Measurements from ENCODE around the gene PEPD.

DNA sequence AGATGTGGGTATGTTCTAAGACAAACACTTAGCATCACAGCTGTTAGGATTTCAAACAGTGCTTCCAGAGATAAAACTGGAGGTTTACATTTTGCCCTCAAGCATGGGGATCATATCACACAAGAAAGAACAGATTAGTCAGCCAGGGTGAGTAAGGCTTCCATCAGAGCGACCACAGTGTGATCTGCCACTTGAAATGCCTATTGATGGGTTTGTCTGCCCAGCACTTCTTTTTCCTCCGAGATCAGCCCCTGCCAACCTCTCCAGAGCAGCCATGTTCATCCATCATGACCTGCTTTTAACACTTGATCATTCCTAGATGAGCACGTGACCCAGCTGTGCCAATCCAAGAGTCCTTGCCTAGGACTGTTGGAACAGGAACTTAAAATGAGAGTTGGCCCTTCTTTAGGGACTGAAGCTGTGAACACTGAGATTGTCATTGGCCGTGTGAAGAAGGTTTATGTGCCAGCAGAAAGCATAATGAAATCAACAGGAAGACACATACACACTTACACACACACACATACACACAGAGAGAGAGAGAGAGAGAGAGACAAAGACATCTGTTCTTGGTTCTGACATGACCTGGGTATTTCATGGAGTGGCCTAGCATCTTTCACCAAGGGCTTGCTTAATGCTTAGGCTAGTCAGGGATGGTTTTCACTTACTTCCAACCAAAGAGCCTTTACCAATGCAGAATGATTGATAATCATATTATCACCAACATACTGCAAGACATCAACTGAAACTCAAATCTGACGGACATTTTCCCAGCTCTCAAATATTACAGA, 153.3 kb downstream of the PEPD start:
- no peak for TF ChIP-seq POLR2A (IDR thresholded peaks at IDR 0.05)
- TF ChIP-seq POLR2AphosphoS5 (IDR thresholded peaks at IDR 0.05), result no peak
- TF ChIP-seq, protein P1, sequence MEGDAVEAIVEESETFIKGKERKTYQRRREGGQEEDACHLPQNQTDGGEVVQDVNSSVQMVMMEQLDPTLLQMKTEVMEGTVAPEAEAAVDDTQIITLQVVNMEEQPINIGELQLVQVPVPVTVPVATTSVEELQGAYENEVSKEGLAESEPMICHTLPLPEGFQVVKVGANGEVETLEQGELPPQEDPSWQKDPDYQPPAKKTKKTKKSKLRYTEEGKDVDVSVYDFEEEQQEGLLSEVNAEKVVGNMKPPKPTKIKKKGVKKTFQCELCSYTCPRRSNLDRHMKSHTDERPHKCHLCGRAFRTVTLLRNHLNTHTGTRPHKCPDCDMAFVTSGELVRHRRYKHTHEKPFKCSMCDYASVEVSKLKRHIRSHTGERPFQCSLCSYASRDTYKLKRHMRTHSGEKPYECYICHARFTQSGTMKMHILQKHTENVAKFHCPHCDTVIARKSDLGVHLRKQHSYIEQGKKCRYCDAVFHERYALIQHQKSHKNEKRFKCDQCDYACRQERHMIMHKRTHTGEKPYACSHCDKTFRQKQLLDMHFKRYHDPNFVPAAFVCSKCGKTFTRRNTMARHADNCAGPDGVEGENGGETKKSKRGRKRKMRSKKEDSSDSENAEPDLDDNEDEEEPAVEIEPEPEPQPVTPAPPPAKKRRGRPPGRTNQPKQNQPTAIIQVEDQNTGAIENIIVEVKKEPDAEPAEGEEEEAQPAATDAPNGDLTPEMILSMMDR (IDR thresholded peaks at IDR 0.05), result no peak
- TF ChIP-seq EP300 (IDR thresholded peaks at IDR 0.05; ENCODE audit: low read depth), result no peak

All from transverse colon (tissue), 4 donors.